HG02938 (cell line): ENCODE results near the gene CCNY.
A peak's percentile ranks its signal among the peaks of the same experiment; 100 is the strongest.

Experiments
- ATAC-seq: cut with Tn5 transposase; IDR thresholded peaks from one replicate; pipeline ENCODE4 v1.9.1; 2021; ENCODE audit warnings: mild to moderate bottlenecking, moderate library complexity; ENCODE audit not compliant: unreplicated experiment

CCNY gene

GRCh38 chr10:35331894-35332640, 4.2 kb upstream of the CCNY start:
- no peak for ATAC-seq

GRCh38 chr10:35334297-35334696, 2.0 kb upstream of the CCNY start:
- no peak for ATAC-seq

GRCh38 chr10:35335133-35336083, 901 bp upstream of the CCNY start:
- peak; percentile 7 for ATAC-seq

- ATAC-seq, result peak; percentile 5
Observed at GRCh38 chr10:35336921-35337823, 863 bp downstream of the CCNY start.

- ATAC-seq, result peak; percentile 38
Observed at GRCh38 chr10:35339942-35340341, 3.6 kb downstream of the CCNY start.

- no peak for ATAC-seq
Observed at GRCh38 chr10:35340975-35341374, 4.7 kb downstream of the CCNY start.

GRCh38 chr10:35341521-35341920, 5.2 kb downstream of the CCNY start:
- ATAC-seq, result peak; percentile 80

GRCh38 chr10:35342183-35342753, 6.0 kb downstream of the CCNY start:
- ATAC-seq, result no peak

- no peak for ATAC-seq
Observed at GRCh38 chr10:35343739-35344138, 7.4 kb downstream of the CCNY start.

GRCh38 chr10:35345383-35345742, 9.1 kb downstream of the CCNY start:
- no peak for ATAC-seq

GRCh38 chr10:35346248-35346647, 9.9 kb downstream of the CCNY start:
- no peak for ATAC-seq

- no peak for ATAC-seq
Observed at GRCh38 chr10:35347121-35347562, 10.8 kb downstream of the CCNY start.

GRCh38 chr10:35347899-35348608, 11.7 kb downstream of the CCNY start:
- ATAC-seq, result no peak

GRCh38 chr10:35348609-35349388, 12.5 kb downstream of the CCNY start:
- ATAC-seq, result no peak

- ATAC-seq, result no peak
Observed at GRCh38 chr10:35349389-35349915, 13.1 kb downstream of the CCNY start.

GRCh38 chr10:35351021-35351420, 14.7 kb downstream of the CCNY start:
- no peak for ATAC-seq

GRCh38 chr10:35352097-35352496, 15.8 kb downstream of the CCNY start:
- no peak for ATAC-seq

GRCh38 chr10:35352512-35352911, 16.2 kb downstream of the CCNY start:
- no peak for ATAC-seq

- no peak for ATAC-seq
Observed at GRCh38 chr10:35353395-35353794, 17.1 kb downstream of the CCNY start.
